Caco-2 (cell line): Measurements from ENCODE around the gene CAMK1D. TPM values are rescaled to one million over a fixed set of nuclear protein-coding genes. Genes with fewer than 3 reads are reported as not detected.

Experiments
- BruUV-seq: library from RNA; stranded (reverse); fragments of 400-500 nt; replicated peaks from 2 replicates; lab custom pipeline; 2021; lab: Mats Ljungman, UMichigan
- CTCF ChIA-PET: fragments of 300-600 bp; sonication (Branson Sonifier 250); formaldehyde crosslinking; loops from one replicate; lab custom pipeline; 2022; ENCODE audit warnings: antibody characterized with exemption; lab: Charles Lee
- POLR2A ChIA-PET: fragments of 300-600 bp; sonication (Branson Sonifier 250); formaldehyde crosslinking; loops from one replicate; lab custom pipeline; 2022; ENCODE audit warnings: antibody characterized with exemption; lab: Charles Lee
- DNase-seq, 2 experiments: peaks; one replicate each; pipeline versions ENCODE4 v3.0.0 to v3.0.0-alpha.2; 2020 to 2022
- H3K27me3 ChIP-seq: replicated peaks from 2 replicates; pipeline ENCODE4 v1.6.0; 2011; ENCODE audit warnings: low read length; ENCODE audit not compliant: control insufficient read depth, insufficient read depth
- H3K36me3 ChIP-seq: 2 replicates; pipeline ENCODE4 v1.5.1; 2011; ENCODE audit warnings: low read length; ENCODE audit not compliant: control insufficient read depth, insufficient read depth
- H3K4me1 ChIP-seq: fragments of 250-450 bp; sonication (Bioruptor Pico); 2 replicates; pipeline ENCODE4 v1.5.1; 2020; ENCODE audit warnings: mild to moderate bottlenecking
- H3K4me3 ChIP-seq: 2 replicates; pipeline ENCODE4 v1.5.1; 2011; ENCODE audit warnings: low read depth, mild to moderate bottlenecking, control low read depth, low read length
- H3K9me3 ChIP-seq: fragments of 250-450 bp; sonication (Bioruptor Pico); 2 replicates; pipeline ENCODE4 v1.5.1; 2020; ENCODE audit warnings: mild to moderate bottlenecking, moderate library complexity
- H3K27ac Mint-ChIP-seq: one replicate; pipeline ENCODE4 v1.8.0; 2022; ENCODE audit warnings: mixed read lengths; ENCODE audit not compliant: unreplicated experiment
- H3K27me3 Mint-ChIP-seq: one replicate; pipeline ENCODE4 v1.8.0; 2022; ENCODE audit warnings: mixed read lengths; ENCODE audit not compliant: insufficient read depth, unreplicated experiment
- H3K36me3 Mint-ChIP-seq: one replicate; pipeline ENCODE4 v1.8.0; 2022; ENCODE audit warnings: mild to moderate bottlenecking, mixed read lengths; ENCODE audit not compliant: insufficient read depth, unreplicated experiment
- H3K4me1 Mint-ChIP-seq: one replicate; pipeline ENCODE4 v1.8.0; 2022; ENCODE audit warnings: low read depth, mixed read lengths; ENCODE audit not compliant: unreplicated experiment
- H3K4me3 Mint-ChIP-seq: one replicate; pipeline ENCODE4 v1.8.0; 2022; ENCODE audit warnings: mild to moderate bottlenecking, moderate library complexity, mixed read lengths; ENCODE audit not compliant: unreplicated experiment
- H3K9me3 Mint-ChIP-seq: one replicate; pipeline ENCODE4 v1.8.0; 2022; ENCODE audit warnings: mixed read lengths; ENCODE audit not compliant: unreplicated experiment
- CTCF ChIP-seq, 2 experiments: fragments of 200-600 bp in 1 of 2; IDR thresholded peaks; 1 replicate in 1 of 2; 2 replicates in 1 of 2; pipeline versions ENCODE4 v1.5.1 to v1.8.0; 2011 to 2022; ENCODE audit warnings: antibody characterized with exemption in 1 of 2, control low read depth in 1 of 2, inconsistent platforms in 1 of 2, low read depth in 1 of 2, low read length in 1 of 2, mild to moderate bottlenecking in 1 of 2, moderate library complexity in 1 of 2; ENCODE audit not compliant: insufficient read depth in 1 of 2, severe bottlenecking in 1 of 2, unreplicated experiment in 1 of 2
- intact Hi-C: fragments of 100-400 bp; cut with micrococcal nuclease; formaldehyde crosslinking; loops from one replicate; pipeline ENCODE4 v1.10.0; 2022; ENCODE audit not compliant: unreplicated experiment
- total RNA-seq: library from RNA; stranded (reverse); gene quantifications from 2 replicates; pipeline ENCODE4 v1.2.3, GENCODE V29; 2022

The CAMK1D gene
- total RNA-seq, 1 experiment from 2014 or later: 10.9 TPM

DNA sequence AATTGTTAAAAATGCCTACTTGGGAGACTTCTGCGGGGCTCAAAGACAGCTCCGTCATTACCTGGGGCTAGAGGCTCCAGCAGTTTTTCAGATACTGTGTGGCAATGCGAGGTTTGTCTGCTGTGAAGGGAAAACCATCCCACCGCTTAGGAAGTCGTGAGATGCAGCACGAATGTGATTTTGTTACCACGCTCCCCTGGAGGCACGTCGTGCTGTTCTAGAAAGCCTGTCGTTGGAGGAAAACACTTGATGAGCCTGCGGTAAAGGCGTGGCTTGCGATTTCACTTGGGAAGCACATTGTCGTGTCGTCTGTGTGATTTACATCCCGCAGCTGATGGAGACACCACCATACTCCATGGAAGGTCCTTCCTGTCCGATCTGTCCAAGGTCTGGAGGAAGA is 39.3 kb downstream of the CAMK1D start:
- Histone ChIP-seq H3K4me3 (no peak overlapping the region), H3K36me3 (no peaks in the 10 kb centered on the region), H3K9me3 (no peaks in the 10 kb centered on the region), H3K27me3 (no peaks in the 10 kb centered on the region; the same call in none of the 2 replicates), H3K4me1 (no peaks in the 10 kb centered on the region)
- no peak for TF ChIP-seq CTCF (IDR thresholded peaks at IDR 0.05; ENCODE audit: insufficient read depth in 1 of 2, low read depth in 1 of 2, low read length in 1 of 2, severe bottlenecking in 1 of 2, unreplicated experiment in 1 of 2)
- H3K27ac Mint-ChIP-seq: no peak overlapping the region
- H3K4me3 Mint-ChIP-seq: no peak overlapping the region
- H3K36me3 Mint-ChIP-seq: no peaks in the 10 kb centered on the region
- peaks cover 12% of the 10 kb centered on the region for H3K9me3 Mint-ChIP-seq
- intact Hi-C loops: no loop called here
- no peaks in the 10 kb centered on the region for H3K4me1 Mint-ChIP-seq
- no TSS peak for BruUV-seq
- no peak for DNase-seq
- POLR2A ChIA-PET: no interaction called here
- peaks cover 11% of the 10 kb centered on the region for H3K27me3 Mint-ChIP-seq
- CTCF ChIA-PET: interaction anchor here (0.6 kb wide), 1 partner anchor 44 kb away, joined by 3 read pairs; no protein-coding TSS in a partner anchor

DNA sequence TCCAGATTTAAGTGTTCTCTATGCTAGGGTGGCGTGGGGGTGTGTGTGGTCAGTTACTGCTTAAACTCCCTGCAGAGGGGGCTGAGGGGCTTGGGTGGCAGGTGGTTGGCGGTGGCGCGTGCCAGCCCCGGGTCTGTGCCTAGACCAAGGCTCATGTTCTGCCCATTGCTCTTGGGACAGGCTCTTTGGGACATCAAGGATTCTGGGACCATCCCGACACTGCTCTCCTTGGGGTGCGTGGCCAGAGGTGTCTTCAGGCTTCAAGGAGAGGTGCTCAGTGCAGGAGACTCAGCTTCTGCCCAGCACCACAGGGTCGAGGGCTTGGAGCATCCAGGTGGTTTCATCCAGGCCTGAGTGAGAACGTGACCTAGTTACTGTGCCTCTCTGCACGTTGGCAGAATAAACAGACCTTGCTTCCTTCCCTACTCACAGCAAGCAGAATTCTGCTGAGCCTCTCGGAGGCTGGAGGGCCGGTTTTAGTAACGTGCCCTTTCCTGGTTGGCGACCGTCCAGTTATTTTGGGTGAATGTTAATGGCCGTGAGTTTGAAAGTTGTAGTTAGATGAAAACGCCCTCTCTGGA is 39.9 kb downstream of the CAMK1D start:
- ChIA-PET POLR2A (no interaction called here), CTCF (no interaction called here)
- no peak for TF ChIP-seq CTCF (IDR thresholded peaks at IDR 0.05; ENCODE audit: insufficient read depth in 1 of 2, low read depth in 1 of 2, low read length in 1 of 2, severe bottlenecking in 1 of 2, unreplicated experiment in 1 of 2)
- Mint-ChIP-seq H3K36me3 (no peaks in the 10 kb centered on the region), H3K4me3 (no peak overlapping the region), H3K27me3 (peaks cover 5% of the 10 kb centered on the region), H3K27ac (no peak overlapping the region), H3K4me1 (no peaks in the 10 kb centered on the region), H3K9me3 (peaks cover 12% of the 10 kb centered on the region)
- DNase-seq: no peak
- H3K27me3 ChIP-seq: no peaks in the 10 kb centered on the region; the same call in none of the 2 replicates
- BruUV-seq: no TSS peak
- H3K4me3 ChIP-seq: no peak overlapping the region
- no peaks in the 10 kb centered on the region for H3K9me3 ChIP-seq
- no peaks in the 10 kb centered on the region for H3K4me1 ChIP-seq
- no peaks in the 10 kb centered on the region for H3K36me3 ChIP-seq
- intact Hi-C loops: no loop called here

DNA sequence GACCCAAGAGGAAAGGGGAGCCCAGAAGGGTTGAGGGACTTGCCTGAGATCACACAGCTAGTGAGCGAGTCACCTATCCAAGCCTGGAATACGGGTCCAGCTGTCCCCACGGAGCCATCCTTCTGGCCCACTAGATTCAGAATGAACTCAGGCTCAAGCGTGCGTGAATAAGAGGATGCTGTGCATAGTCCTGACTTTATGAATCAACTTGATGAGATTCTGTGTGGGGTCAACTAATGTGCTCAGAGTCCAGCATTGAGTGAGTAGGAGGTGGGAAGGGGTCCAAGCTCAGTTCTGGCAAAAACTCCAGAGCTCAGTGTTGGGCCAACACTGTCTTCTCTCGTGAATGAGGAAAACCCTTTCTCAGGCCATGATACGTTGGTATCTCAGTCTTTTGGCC is 41.4 kb downstream of the CAMK1D start:
- no peak for TF ChIP-seq CTCF (IDR thresholded peaks at IDR 0.05; ENCODE audit: insufficient read depth in 1 of 2, low read depth in 1 of 2, low read length in 1 of 2, severe bottlenecking in 1 of 2, unreplicated experiment in 1 of 2)
- no peak overlapping the region for H3K27ac Mint-ChIP-seq
- intact Hi-C loops: no loop called here
- no peak overlapping the region for H3K4me3 Mint-ChIP-seq
- H3K27me3 Mint-ChIP-seq: peaks cover 3% of the 10 kb centered on the region
- H3K4me1 ChIP-seq: no peaks in the 10 kb centered on the region
- no peak overlapping the region for H3K4me3 ChIP-seq
- ChIA-PET POLR2A (no interaction called here), CTCF (no interaction called here)
- no peaks in the 10 kb centered on the region for H3K36me3 ChIP-seq
- H3K4me1 Mint-ChIP-seq: no peaks in the 10 kb centered on the region
- no peaks in the 10 kb centered on the region; the same call in none of the 2 replicates for H3K27me3 ChIP-seq
- H3K9me3 ChIP-seq: no peaks in the 10 kb centered on the region
- no peaks in the 10 kb centered on the region for H3K9me3 Mint-ChIP-seq
- H3K36me3 Mint-ChIP-seq: no peaks in the 10 kb centered on the region
- DNase-seq: no peak
- BruUV-seq: no TSS peak
